ENCODE results near the gene YY1. TPM values are rescaled to one million over a fixed set of nuclear protein-coding genes. Genes with fewer than 3 reads are reported as not detected.
"Not testable (repeated sequence)": the region's sequence is repeated elsewhere in the genome, so short reads cannot be mapped to it uniquely, and the experiment has no call there.

The YY1 gene
- polyA plus RNA-seq, 4 donors = 24.0 to 80.2 (median 27.7) TPM

- H3K4me1 ChIP-seq (ENCODE audit: control insufficient read depth in 3 of 3, insufficient read depth in 2 of 3, low read depth in 1 of 3, low read length in 2 of 3); FAIRE-seq: not testable (repeated sequence)
- 84 to 90% (median 84%) methylated on average over 9 to 11 of the region's 11 CpGs for WGBS, 3 donors
These were observed 57.8 kb downstream of the YY1 start for GRCh38 chr14:100296729-100297128.

DNA sequence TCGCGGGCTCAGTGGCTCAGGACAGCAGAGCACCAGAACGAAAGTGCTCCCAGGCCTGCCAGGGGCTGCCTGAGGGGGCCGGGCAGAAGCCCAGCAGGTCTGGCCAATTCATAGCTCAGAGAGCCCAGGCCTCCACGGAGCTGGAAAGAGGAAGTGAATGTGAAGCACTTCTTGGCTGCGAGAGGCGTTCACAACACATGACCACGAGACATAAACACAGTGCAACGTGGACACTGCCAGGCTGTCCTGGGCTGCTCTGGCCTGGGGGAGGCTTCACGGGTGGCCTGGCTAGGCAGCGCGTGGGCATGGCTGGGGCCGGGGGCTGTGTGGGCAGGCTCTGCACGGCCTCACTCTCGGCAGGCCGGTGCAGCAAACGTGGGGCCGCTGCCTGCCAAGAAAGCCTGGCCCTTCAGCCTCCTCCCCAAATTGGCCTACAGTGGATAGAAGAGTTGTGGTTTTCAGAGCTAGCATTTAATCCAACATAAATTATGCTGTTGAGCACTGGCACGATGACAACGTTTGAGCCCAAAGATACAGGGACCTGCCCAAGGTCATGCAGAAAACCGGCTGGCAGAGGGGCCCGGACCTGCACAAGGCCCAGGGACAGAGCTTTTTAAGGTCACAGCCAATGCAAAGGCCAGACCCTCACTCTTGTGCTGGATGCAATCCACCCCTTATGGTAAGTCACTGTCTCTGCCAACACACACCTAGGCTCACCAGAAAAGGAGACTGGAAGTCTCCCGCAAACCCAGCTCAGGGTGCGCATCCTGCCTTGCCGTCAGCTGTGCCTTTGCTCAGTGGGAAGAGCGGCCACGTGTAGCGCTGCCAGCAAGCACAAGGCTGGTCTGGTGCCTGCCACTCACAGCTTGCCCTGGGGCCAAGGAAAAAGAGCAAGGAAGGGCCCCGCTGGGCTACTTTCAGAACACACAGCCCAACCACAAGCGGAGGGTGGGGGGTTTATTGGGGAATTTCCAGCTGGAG lies 58.7 kb downstream of the YY1 start:
- no peaks in the 10 kb centered on the region for H3K27me3 ChIP-seq (ENCODE audit: control insufficient read depth in 3 of 3, insufficient read depth in 3 of 3, low read length in 3 of 3)
- H3K27ac ChIP-seq (ENCODE audit: low read depth in 1 of 3, low read length in 2 of 3) = peak overlapping the region in 2 of 3 donors; percentile 17 to 41
- peak in 1 of 2 donors; percentile 39 for DNase-seq
- peaks cover 0 to 24% (median 0%) of the 10 kb centered on the region in 3 donors for H3K36me3 ChIP-seq (ENCODE audit: control insufficient read depth in 3 of 3, insufficient read depth in 2 of 3, low read depth in 1 of 3, low read length in 3 of 3)
- H3K4me3 ChIP-seq (ENCODE audit: low read depth in 1 of 3, low read length in 3 of 3) = no peak overlapping the region
- 56 to 77% (median 62%) methylated on average over 29 to 30 of the region's 30 CpGs for WGBS, 3 donors
- FAIRE-seq = no peak
- H3K4me1 ChIP-seq (ENCODE audit: control insufficient read depth in 3 of 3, insufficient read depth in 2 of 3, low read depth in 1 of 3, low read length in 2 of 3) = no peaks in the 10 kb centered on the region
- H3K9me3 ChIP-seq (ENCODE audit: control insufficient read depth in 2 of 2, insufficient read depth in 1 of 2, low read depth in 1 of 2, low read length in 1 of 2) = no peaks in the 10 kb centered on the region

More at GRCh38 chr14:100296729-100297128, 57.8 kb downstream of the YY1 start:
- H3K4me3 ChIP-seq (ENCODE audit: low read depth in 1 of 3, low read length in 3 of 3); H3K9me3 ChIP-seq (ENCODE audit: control insufficient read depth in 2 of 2, insufficient read depth in 1 of 2, low read depth in 1 of 2, low read length in 1 of 2); DNase-seq; H3K27me3 ChIP-seq (ENCODE audit: control insufficient read depth in 3 of 3, insufficient read depth in 3 of 3, low read length in 3 of 3): not testable (repeated sequence)
- H3K36me3 ChIP-seq (ENCODE audit: control insufficient read depth in 3 of 3, insufficient read depth in 2 of 3, low read depth in 1 of 3, low read length in 3 of 3) = peaks cover 0 to 30% (median 2%) of the 10 kb centered on the region in 3 donors
- H3K27ac ChIP-seq (ENCODE audit: low read depth in 1 of 3, low read length in 2 of 3) = peak overlapping the region in 1 of 3 donors; percentile 41

DNA sequence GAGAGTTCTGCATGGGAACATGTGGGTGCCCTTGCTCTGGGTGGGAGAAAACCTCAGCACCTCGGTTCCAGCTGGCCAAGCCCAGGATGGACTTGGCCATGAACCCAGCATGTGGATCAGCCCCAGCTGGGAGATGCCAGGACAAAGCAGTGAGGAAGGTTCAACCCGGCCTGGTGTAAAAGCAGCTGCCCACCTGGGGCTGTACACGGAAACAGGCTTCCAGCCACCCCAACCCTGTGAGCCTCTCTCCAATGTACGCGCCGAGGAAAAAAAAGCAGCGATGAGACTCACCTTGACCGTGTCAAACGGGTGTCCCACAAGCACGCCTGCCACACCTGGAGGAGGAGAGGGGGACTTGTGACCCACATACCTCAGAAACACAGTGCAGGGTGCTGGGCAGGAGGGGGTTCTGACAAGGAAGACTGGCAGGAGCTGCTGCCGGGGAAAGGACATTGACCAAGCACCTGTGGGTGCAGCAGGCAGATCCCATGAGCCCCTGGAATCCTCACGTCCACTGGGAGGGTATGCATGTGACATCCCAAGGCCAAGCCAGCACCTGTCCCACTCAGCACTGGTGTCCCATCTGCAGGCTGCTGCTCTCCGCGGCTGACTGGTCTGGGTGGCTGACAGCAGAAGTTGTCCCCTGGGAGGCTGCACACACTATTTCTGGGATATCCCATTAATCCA lies 59.8 kb downstream of the YY1 start:
- Histone ChIP-seq H3K27me3 (ENCODE audit: control insufficient read depth in 3 of 3, insufficient read depth in 3 of 3, low read length in 3 of 3) (no peaks in the 10 kb centered on the region), H3K27ac (ENCODE audit: low read depth in 1 of 3, low read length in 2 of 3) (no peak overlapping the region), H3K4me1 (ENCODE audit: control insufficient read depth in 3 of 3, insufficient read depth in 2 of 3, low read depth in 1 of 3, low read length in 2 of 3) (no peaks in the 10 kb centered on the region), H3K4me3 (ENCODE audit: low read depth in 1 of 3, low read length in 3 of 3) (no peak overlapping the region), H3K9me3 (ENCODE audit: control insufficient read depth in 2 of 2, insufficient read depth in 1 of 2, low read depth in 1 of 2, low read length in 1 of 2) (no peaks in the 10 kb centered on the region), H3K36me3 (ENCODE audit: control insufficient read depth in 3 of 3, insufficient read depth in 2 of 3, low read depth in 1 of 3, low read length in 3 of 3) (peaks cover 0 to 24% (median 0%) of the 10 kb centered on the region in 3 donors)
- no peak for DNase-seq
- 83 to 89% (median 88%) methylated on average over 14 of the region's 14 CpGs for WGBS, 3 donors
- FAIRE-seq = no peak

GRCh38 chr14:100299238-100299560 lies 60.3 kb downstream of the YY1 start:
- no peaks in the 10 kb centered on the region for H3K9me3 ChIP-seq (ENCODE audit: control insufficient read depth in 2 of 2, insufficient read depth in 1 of 2, low read depth in 1 of 2, low read length in 1 of 2)
- H3K27ac ChIP-seq (ENCODE audit: low read depth in 1 of 3, low read length in 2 of 3) = no peak overlapping the region
- H3K36me3 ChIP-seq (ENCODE audit: control insufficient read depth in 3 of 3, insufficient read depth in 2 of 3, low read depth in 1 of 3, low read length in 3 of 3) = peaks cover 0 to 29% (median 0%) of the 10 kb centered on the region in 3 donors
- FAIRE-seq = no peak
- 93 to 95% (median 93%) methylated on average over 6 of the region's 6 CpGs for WGBS, 3 donors
- peaks cover 0 to under 1% (median 0%) of the 10 kb centered on the region in 3 donors for H3K4me1 ChIP-seq (ENCODE audit: control insufficient read depth in 3 of 3, insufficient read depth in 2 of 3, low read depth in 1 of 3, low read length in 2 of 3)
- H3K27me3 ChIP-seq (ENCODE audit: control insufficient read depth in 3 of 3, insufficient read depth in 3 of 3, low read length in 3 of 3) = no peaks in the 10 kb centered on the region
- no peak for DNase-seq
- H3K4me3 ChIP-seq (ENCODE audit: low read depth in 1 of 3, low read length in 3 of 3) = no peak overlapping the region

GRCh38 chr14:100302616-100303015 lies 63.7 kb downstream of the YY1 start:
- Histone ChIP-seq H3K27me3 (ENCODE audit: control insufficient read depth in 3 of 3, insufficient read depth in 3 of 3, low read length in 3 of 3) (peaks cover 0 to 5% (median 0%) of the 10 kb centered on the region in 3 donors), H3K27ac (ENCODE audit: low read depth in 1 of 3, low read length in 2 of 3) (no peak overlapping the region), H3K9me3 (ENCODE audit: control insufficient read depth in 2 of 2, insufficient read depth in 1 of 2, low read depth in 1 of 2, low read length in 1 of 2) (no peaks in the 10 kb centered on the region), H3K36me3 (ENCODE audit: control insufficient read depth in 3 of 3, insufficient read depth in 2 of 3, low read depth in 1 of 3, low read length in 3 of 3) (peaks cover 0 to 25% (median 0%) of the 10 kb centered on the region in 3 donors), H3K4me3 (ENCODE audit: low read depth in 1 of 3, low read length in 3 of 3) (no peak overlapping the region), H3K4me1 (ENCODE audit: control insufficient read depth in 3 of 3, insufficient read depth in 2 of 3, low read depth in 1 of 3, low read length in 2 of 3) (peaks cover 0 to 19% (median 2%) of the 10 kb centered on the region in 3 donors)
- 28 to 42% (median 40%) methylated on average over 2 of the region's 2 CpGs for WGBS, 3 donors
- DNase-seq (no peak), FAIRE-seq (no peak)

DNA sequence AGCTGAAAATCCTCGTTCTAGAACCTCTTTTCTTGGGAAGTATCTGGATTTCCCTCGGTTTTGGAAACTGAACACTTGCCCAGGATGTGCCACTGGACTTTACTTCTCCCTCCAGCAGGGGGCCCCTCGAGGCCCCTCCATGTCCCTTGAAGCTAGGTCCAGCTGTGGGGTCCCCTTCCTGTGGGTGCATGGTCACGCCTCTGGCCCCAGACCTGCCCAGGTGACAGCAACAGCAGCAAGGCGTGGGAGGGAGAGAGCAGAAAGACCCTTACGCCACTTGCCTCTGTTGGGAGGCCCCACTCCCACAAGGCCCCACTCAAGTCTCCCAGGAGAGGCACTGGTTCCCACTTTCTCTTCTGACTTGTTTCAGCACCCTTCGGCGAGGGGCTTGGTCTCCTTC lies 64.2 kb downstream of the YY1 start:
- Histone ChIP-seq H3K4me1 (ENCODE audit: control insufficient read depth in 3 of 3, insufficient read depth in 2 of 3, low read depth in 1 of 3, low read length in 2 of 3) (peaks cover 0 to 19% (median 2%) of the 10 kb centered on the region in 3 donors), H3K9me3 (ENCODE audit: control insufficient read depth in 2 of 2, insufficient read depth in 1 of 2, low read depth in 1 of 2, low read length in 1 of 2) (no peaks in the 10 kb centered on the region), H3K4me3 (ENCODE audit: low read depth in 1 of 3, low read length in 3 of 3) (no peak overlapping the region), H3K36me3 (ENCODE audit: control insufficient read depth in 3 of 3, insufficient read depth in 2 of 3, low read depth in 1 of 3, low read length in 3 of 3) (peaks cover 0 to 21% (median 0%) of the 10 kb centered on the region in 3 donors), H3K27ac (ENCODE audit: low read depth in 1 of 3, low read length in 2 of 3) (no peak overlapping the region), H3K27me3 (ENCODE audit: control insufficient read depth in 3 of 3, insufficient read depth in 3 of 3, low read length in 3 of 3) (peaks cover 0 to 5% (median 0%) of the 10 kb centered on the region in 3 donors)
- DNase-seq (peak in 1 of 2 donors; percentile 35), FAIRE-seq (no peak)
- WGBS, 3 donors = 66 to 69% (median 68%) methylated on average over 8 of the region's 8 CpGs

DNA sequence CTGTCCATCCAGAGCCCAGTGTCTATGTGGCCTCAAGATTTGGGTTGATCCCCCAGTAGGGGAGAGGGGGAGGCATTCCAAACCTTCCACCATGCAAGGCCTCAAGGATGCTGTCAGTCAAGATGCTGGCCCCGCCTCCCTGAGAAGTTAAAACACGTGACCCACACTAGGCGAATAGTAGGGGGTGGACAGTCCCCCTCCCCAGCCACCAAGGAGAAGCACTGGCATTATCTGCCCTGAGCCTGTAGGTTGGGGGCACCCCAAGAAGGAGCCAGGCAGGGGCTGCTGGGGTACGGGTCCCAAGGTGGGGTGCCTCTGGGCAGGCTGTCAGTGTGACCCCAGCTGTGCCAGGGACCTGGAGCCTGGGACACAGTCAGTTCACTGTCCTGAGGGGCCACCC lies 65.0 kb downstream of the YY1 start:
- FAIRE-seq = no peak
- Histone ChIP-seq H3K27ac (ENCODE audit: low read depth in 1 of 3, low read length in 2 of 3) (no peak overlapping the region), H3K4me3 (ENCODE audit: low read depth in 1 of 3, low read length in 3 of 3) (no peak overlapping the region), H3K9me3 (ENCODE audit: control insufficient read depth in 2 of 2, insufficient read depth in 1 of 2, low read depth in 1 of 2, low read length in 1 of 2) (no peaks in the 10 kb centered on the region), H3K27me3 (ENCODE audit: control insufficient read depth in 3 of 3, insufficient read depth in 3 of 3, low read length in 3 of 3) (peaks cover 0 to 5% (median 0%) of the 10 kb centered on the region in 3 donors), H3K36me3 (ENCODE audit: control insufficient read depth in 3 of 3, insufficient read depth in 2 of 3, low read depth in 1 of 3, low read length in 3 of 3) (peaks cover 0 to 13% (median 0%) of the 10 kb centered on the region in 3 donors), H3K4me1 (ENCODE audit: control insufficient read depth in 3 of 3, insufficient read depth in 2 of 3, low read depth in 1 of 3, low read length in 2 of 3) (peaks cover 0 to 19% (median 2%) of the 10 kb centered on the region in 3 donors)
- no peak for DNase-seq
- 67 to 73% (median 72%) methylated on average over 4 of the region's 4 CpGs for WGBS, 3 donors

GRCh38 chr14:100304825-100305323 lies 65.9 kb downstream of the YY1 start:
- Histone ChIP-seq H3K36me3 (ENCODE audit: control insufficient read depth in 3 of 3, insufficient read depth in 2 of 3, low read depth in 1 of 3, low read length in 3 of 3) (peaks cover 0 to 10% (median 0%) of the 10 kb centered on the region in 3 donors), H3K4me3 (ENCODE audit: low read depth in 1 of 3, low read length in 3 of 3) (peak overlapping the region in 2 of 3 donors; percentile 45 to 67), H3K4me1 (ENCODE audit: control insufficient read depth in 3 of 3, insufficient read depth in 2 of 3, low read depth in 1 of 3, low read length in 2 of 3) (peaks cover 0 to 19% (median 2%) of the 10 kb centered on the region in 3 donors), H3K27ac (ENCODE audit: low read depth in 1 of 3, low read length in 2 of 3) (peak overlapping the region in 2 of 3 donors; percentile 33 to 49), H3K27me3 (ENCODE audit: control insufficient read depth in 3 of 3, insufficient read depth in 3 of 3, low read length in 3 of 3) (peaks cover 0 to 5% (median 0%) of the 10 kb centered on the region in 3 donors), H3K9me3 (ENCODE audit: control insufficient read depth in 2 of 2, insufficient read depth in 1 of 2, low read depth in 1 of 2, low read length in 1 of 2) (no peaks in the 10 kb centered on the region)
- WGBS, 3 donors = 4 to 11% (median 9%) methylated on average over 18 to 23 of the region's 23 CpGs
- FAIRE-seq (no peak), DNase-seq (peak; percentile 65 to 66)
